Activated CD8-positive, alpha-beta memory T cell treated with anti-CD3 and anti-CD28 coated beads, Interleukin-2, amount 10 ng/mL, durations not matched to agents 7 days and 5 days (primary cell): ENCODE data around the gene GRIA3. TPM values are rescaled to one million over a fixed set of nuclear protein-coding genes. Genes with fewer than 3 reads are reported as not detected.
"Not testable (repeated sequence)": the region's sequence is repeated elsewhere in the genome, so short reads cannot be mapped to it uniquely, and the experiment has no call there.

Experiments
- ATAC-seq: fragments of 150-1000 bp; cut with Tn5 transposase; one replicate; pipeline ENCODE4 v1.10.0; 2021; ENCODE audit warnings: moderate library complexity
- CTCF ChIA-PET: fragments of 350-600 bp; sonication (Branson Sonifier 250); formaldehyde crosslinking; loops from one replicate; lab custom pipeline; 2021; ENCODE audit warnings: antibody characterized with exemption; lab: Charles Lee
- DNase-seq: peaks from one replicate; pipeline ENCODE4 v3.0.0-alpha.2; 2020
- H3K27ac Mint-ChIP-seq: one replicate; pipeline ENCODE4 v1.8.0; 2021; ENCODE audit warnings: mild to moderate bottlenecking, mixed read lengths
- H3K27me3 Mint-ChIP-seq: one replicate; pipeline ENCODE4 v1.8.0; 2021; ENCODE audit warnings: mixed read lengths
- H3K36me3 Mint-ChIP-seq: one replicate; pipeline ENCODE4 v1.8.0; 2021; ENCODE audit warnings: mild to moderate bottlenecking, mixed read lengths
- H3K4me1 Mint-ChIP-seq: one replicate; pipeline ENCODE4 v1.8.0; 2021; ENCODE audit warnings: mixed read lengths
- H3K4me3 Mint-ChIP-seq: one replicate; pipeline ENCODE4 v1.8.0; 2021; ENCODE audit warnings: mild to moderate bottlenecking, moderate library complexity, mixed read lengths
- H3K9me3 Mint-ChIP-seq: one replicate; pipeline ENCODE4 v1.8.0; 2022; ENCODE audit warnings: low read depth, mixed read lengths
- total RNA-seq, 2 experiments: library from RNA; stranded (reverse); gene quantifications; one replicate each; pipeline ENCODE4 v1.2.3, GENCODE V29; 2021

The GRIA3 gene
- total RNA-seq, 2 experiments from 2014 or later, result not detected

- H3K4me3 Mint-ChIP-seq, H3K27ac Mint-ChIP-seq, CTCF ChIA-PET, DNase-seq, ATAC-seq, H3K4me1 Mint-ChIP-seq, H3K36me3 Mint-ChIP-seq, H3K27me3 Mint-ChIP-seq, H3K9me3 Mint-ChIP-seq: not testable (repeated sequence)
Measured at GRCh38 chrX:123530726-123531125, 346.6 kb downstream of the GRIA3 start.
